Mammary epithelial cell (primary cell): Measurements from ENCODE around the gene EXOC4.

ENCODE experiments used
- CTCF ChIP-seq, 2 donors: IDR thresholded peaks in 1 of 2; conservative IDR thresholded peaks in 1 of 2; 2 replicates each; pipeline ENCODE4 v1.5.1; 2011 to 2012; ENCODE audit warnings: inconsistent platforms in 2 of 2, low read length in 2 of 2, mild to moderate bottlenecking in 2 of 2, control low read depth in 1 of 2, low read depth in 1 of 2; ENCODE audit not compliant: insufficient read depth in 1 of 2; ENCODE audit errors: extremely low read depth in 1 of 2
- EZH2 ChIP-seq: IDR thresholded peaks from 2 replicates; pipeline ENCODE4 v1.6.1; 2012; ENCODE audit warnings: low read length, inconsistent platforms, borderline replicate concordance

GRCh38 chr7:133815611-133816210 lies 562.8 kb downstream of the EXOC4 start:
- TF ChIP-seq CTCF (conservative IDR thresholded peaks at IDR 0.05 in 1 of 2, IDR thresholded peaks at IDR 0.05 in 1 of 2; ENCODE audit: extremely low read depth in 1 of 2, insufficient read depth in 1 of 2, low read depth in 1 of 2, low read length in 2 of 2) = no peak
- no peak for TF ChIP-seq EZH2
